Stomach (tissue), 4 donors: ENCODE data around the gene FCHSD2.

ENCODE experiments used
- CTCF ChIP-seq, 7 experiments: fragments of 450-650 bp in 4 of 7; fragments of 200-600 bp in 3 of 7; sonication (generic) in 3 of 7; IDR thresholded peaks; one replicate each; pipeline ENCODE4 v1.5.1; 2016 to 2019; ENCODE audit warnings: antibody characterized with exemption in 7 of 7, control low read depth in 2 of 7, mild to moderate bottlenecking in 1 of 7
- POLR2A ChIP-seq, 4 donors: fragments of 450-650 bp; IDR thresholded peaks; one replicate each; pipeline ENCODE4 v1.6.1; 2016; ENCODE audit warnings: antibody characterized with exemption in 4 of 4, control low read depth in 2 of 4, mild to moderate bottlenecking in 1 of 4, moderate library complexity in 1 of 4

- TF ChIP-seq CTCF (IDR thresholded peaks at IDR 0.05) (no peak), POLR2A (IDR thresholded peaks at IDR 0.05) (no peak)
Measured at GRCh38 chr11:72832301-72833082, 309.6 kb downstream of the FCHSD2 start.
